ENCODE measurements around the gene SMAD3. TPM values are rescaled to one million over a fixed set of nuclear protein-coding genes. Genes with fewer than 3 reads are reported as not detected.

SMAD3 gene
- total RNA-seq, 2 experiments from 2014 or later, result 41.2 to 77.8 TPM

- H3K4me2 ChIP-seq (ENCODE audit: low read length), result peak overlapping the region; percentile 79
- CTCF ChIA-PET (ENCODE audit: unreplicated experiment), result interaction anchor here (0.8 to 2.0 kb wide), 3 partner anchors 15 to 19 kb away, joined by 3 to 4 read pairs (median 3); no protein-coding TSS in a partner anchor
- H4K20me1 ChIP-seq (ENCODE audit: insufficient read depth, low read length), result no peaks in the 10 kb centered on the region
- DNase-seq (ENCODE audit: low spot score), result no peak
- peak overlapping the region; percentile 54 for H3K4me3 ChIP-seq (ENCODE audit: low read depth, low read length, poor library complexity, severe bottlenecking)
- no peak for TF ChIP-seq EZH2phosphoT487 (IDR thresholded peaks at IDR 0.05; ENCODE audit: borderline replicate concordance, low read depth, low read length)
- TF ChIP-seq, protein P1, sequence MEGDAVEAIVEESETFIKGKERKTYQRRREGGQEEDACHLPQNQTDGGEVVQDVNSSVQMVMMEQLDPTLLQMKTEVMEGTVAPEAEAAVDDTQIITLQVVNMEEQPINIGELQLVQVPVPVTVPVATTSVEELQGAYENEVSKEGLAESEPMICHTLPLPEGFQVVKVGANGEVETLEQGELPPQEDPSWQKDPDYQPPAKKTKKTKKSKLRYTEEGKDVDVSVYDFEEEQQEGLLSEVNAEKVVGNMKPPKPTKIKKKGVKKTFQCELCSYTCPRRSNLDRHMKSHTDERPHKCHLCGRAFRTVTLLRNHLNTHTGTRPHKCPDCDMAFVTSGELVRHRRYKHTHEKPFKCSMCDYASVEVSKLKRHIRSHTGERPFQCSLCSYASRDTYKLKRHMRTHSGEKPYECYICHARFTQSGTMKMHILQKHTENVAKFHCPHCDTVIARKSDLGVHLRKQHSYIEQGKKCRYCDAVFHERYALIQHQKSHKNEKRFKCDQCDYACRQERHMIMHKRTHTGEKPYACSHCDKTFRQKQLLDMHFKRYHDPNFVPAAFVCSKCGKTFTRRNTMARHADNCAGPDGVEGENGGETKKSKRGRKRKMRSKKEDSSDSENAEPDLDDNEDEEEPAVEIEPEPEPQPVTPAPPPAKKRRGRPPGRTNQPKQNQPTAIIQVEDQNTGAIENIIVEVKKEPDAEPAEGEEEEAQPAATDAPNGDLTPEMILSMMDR (conservative IDR thresholded peaks at IDR 0.05; ENCODE audit: low read length), result no peak
- peaks cover 94% of the 10 kb centered on the region for H3K4me1 ChIP-seq (ENCODE audit: insufficient read depth, low read length, poor library complexity, severe bottlenecking)
- intact Hi-C loops (cut with micrococcal nuclease; ENCODE audit: unreplicated experiment), result loop anchor here (10.0 kb wide), 1 partner anchor 382 kb away; the partner anchor contains the start of gene SMAD6
- H3K36me3 ChIP-seq (ENCODE audit: insufficient read depth, low read length), result peaks cover 12% of the 10 kb centered on the region
- POLR2A ChIA-PET, result interaction anchor here (0.6 to 12.4 kb wide), 5 partner anchors 9 to 18 kb away, joined by 3 to 80 read pairs (median 3); no protein-coding TSS in a partner anchor
- peak overlapping the region; percentile 99 for H3K27ac ChIP-seq (ENCODE audit: low read depth, low read length, poor library complexity, severe bottlenecking)
- H3K9me2 ChIP-seq (ENCODE audit: insufficient read depth, low read length), result no peaks in the 10 kb centered on the region
- H3K79me2 ChIP-seq (ENCODE audit: insufficient read depth, low read depth, low read length), result peaks cover 88% of the 10 kb centered on the region
- H2AFZ ChIP-seq (ENCODE audit: low read length), result no peak overlapping the region
- H3K9me3 ChIP-seq (ENCODE audit: low read length), result no peaks in the 10 kb centered on the region
- TSS peak; percentile 2 for BruUV-seq (replicated peaks)
Observed at GRCh38 chr15:67086637-67086914, 21.2 kb downstream of the SMAD3 start.

- TF ChIP-seq, protein P1 (conservative IDR thresholded peaks at IDR 0.05; ENCODE audit: low read length), result no peak
- TF ChIP-seq EZH2phosphoT487 (IDR thresholded peaks at IDR 0.05; ENCODE audit: borderline replicate concordance, low read depth, low read length), result no peak
- Histone ChIP-seq H2AFZ (ENCODE audit: low read length) (no peak overlapping the region), H3K4me3 (ENCODE audit: low read depth, low read length, poor library complexity, severe bottlenecking) (peak overlapping the region; percentile 54), H3K27ac (ENCODE audit: low read depth, low read length, poor library complexity, severe bottlenecking) (peak overlapping the region; percentile 99), H4K20me1 (ENCODE audit: insufficient read depth, low read length) (no peaks in the 10 kb centered on the region), H3K9me2 (ENCODE audit: insufficient read depth, low read length) (no peaks in the 10 kb centered on the region), H3K4me2 (ENCODE audit: low read length) (peak overlapping the region; percentile 79), H3K9me3 (ENCODE audit: low read length) (no peaks in the 10 kb centered on the region), H3K36me3 (ENCODE audit: insufficient read depth, low read length) (peaks cover 6% of the 10 kb centered on the region; the same call in 1 of the 2 replicates), H3K79me2 (ENCODE audit: insufficient read depth, low read depth, low read length) (peaks cover 88% of the 10 kb centered on the region), H3K4me1 (ENCODE audit: insufficient read depth, low read length, poor library complexity, severe bottlenecking) (peaks cover 94% of the 10 kb centered on the region)
- ChIA-PET POLR2A (interaction anchor here (0.5 to 12.4 kb wide), 3 partner anchors 8 to 831 kb away, joined by 4 to 80 read pairs (median 4); no protein-coding TSS in a partner anchor), CTCF (ENCODE audit: unreplicated experiment) (interaction anchor here (2.0 kb wide), 1 partner anchor 13 kb away, joined by 4 read pairs; no protein-coding TSS in a partner anchor)
- BruUV-seq (replicated peaks), result no TSS peak
- DNase-seq (ENCODE audit: low spot score), result no peak
- intact Hi-C loops (cut with micrococcal nuclease; ENCODE audit: unreplicated experiment), result loop anchor here (10.0 kb wide), 1 partner anchor 383 kb away; the partner anchor contains the start of gene SMAD6
Observed at GRCh38 chr15:67087507-67088172, 22.2 kb downstream of the SMAD3 start.
